ENCODE data around the gene ELP2. TPM values are rescaled to one million over a fixed set of nuclear protein-coding genes. Genes with fewer than 3 reads are reported as not detected.
A peak's percentile ranks its signal among the peaks of the same experiment; 100 is the strongest.

The ELP2 gene
- total RNA-seq, 1 donor from 2014 or later = 89.9 TPM

GRCh38 chr18:36155851-36156757, 26.4 kb downstream of the ELP2 start:
- no peak for DNase-seq (ENCODE audit: extremely low spot score, unreplicated experiment)
- Mint-ChIP-seq H3K4me3 (ENCODE audit: unreplicated experiment) (no peak overlapping the region), H3K9me3 (ENCODE audit: unreplicated experiment) (no peaks in the 10 kb centered on the region), H3K36me3 (ENCODE audit: unreplicated experiment) (peaks cover 63% of the 10 kb centered on the region), H3K27ac (ENCODE audit: unreplicated experiment) (peak overlapping the region; percentile 86), H3K4me1 (ENCODE audit: unreplicated experiment) (peaks cover 34% of the 10 kb centered on the region), H3K27me3 (ENCODE audit: unreplicated experiment) (no peaks in the 10 kb centered on the region)
- TF ChIP-seq, protein P1, sequence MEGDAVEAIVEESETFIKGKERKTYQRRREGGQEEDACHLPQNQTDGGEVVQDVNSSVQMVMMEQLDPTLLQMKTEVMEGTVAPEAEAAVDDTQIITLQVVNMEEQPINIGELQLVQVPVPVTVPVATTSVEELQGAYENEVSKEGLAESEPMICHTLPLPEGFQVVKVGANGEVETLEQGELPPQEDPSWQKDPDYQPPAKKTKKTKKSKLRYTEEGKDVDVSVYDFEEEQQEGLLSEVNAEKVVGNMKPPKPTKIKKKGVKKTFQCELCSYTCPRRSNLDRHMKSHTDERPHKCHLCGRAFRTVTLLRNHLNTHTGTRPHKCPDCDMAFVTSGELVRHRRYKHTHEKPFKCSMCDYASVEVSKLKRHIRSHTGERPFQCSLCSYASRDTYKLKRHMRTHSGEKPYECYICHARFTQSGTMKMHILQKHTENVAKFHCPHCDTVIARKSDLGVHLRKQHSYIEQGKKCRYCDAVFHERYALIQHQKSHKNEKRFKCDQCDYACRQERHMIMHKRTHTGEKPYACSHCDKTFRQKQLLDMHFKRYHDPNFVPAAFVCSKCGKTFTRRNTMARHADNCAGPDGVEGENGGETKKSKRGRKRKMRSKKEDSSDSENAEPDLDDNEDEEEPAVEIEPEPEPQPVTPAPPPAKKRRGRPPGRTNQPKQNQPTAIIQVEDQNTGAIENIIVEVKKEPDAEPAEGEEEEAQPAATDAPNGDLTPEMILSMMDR (IDR thresholded peaks at IDR 0.05) = no peak

- H3K4me1 Mint-ChIP-seq (ENCODE audit: unreplicated experiment) = peaks cover 32% of the 10 kb centered on the region
- H3K36me3 Mint-ChIP-seq (ENCODE audit: unreplicated experiment) = peaks cover 62% of the 10 kb centered on the region
Observed at GRCh38 chr18:36157441-36157840, 27.7 kb downstream of the ELP2 start.

DNA sequence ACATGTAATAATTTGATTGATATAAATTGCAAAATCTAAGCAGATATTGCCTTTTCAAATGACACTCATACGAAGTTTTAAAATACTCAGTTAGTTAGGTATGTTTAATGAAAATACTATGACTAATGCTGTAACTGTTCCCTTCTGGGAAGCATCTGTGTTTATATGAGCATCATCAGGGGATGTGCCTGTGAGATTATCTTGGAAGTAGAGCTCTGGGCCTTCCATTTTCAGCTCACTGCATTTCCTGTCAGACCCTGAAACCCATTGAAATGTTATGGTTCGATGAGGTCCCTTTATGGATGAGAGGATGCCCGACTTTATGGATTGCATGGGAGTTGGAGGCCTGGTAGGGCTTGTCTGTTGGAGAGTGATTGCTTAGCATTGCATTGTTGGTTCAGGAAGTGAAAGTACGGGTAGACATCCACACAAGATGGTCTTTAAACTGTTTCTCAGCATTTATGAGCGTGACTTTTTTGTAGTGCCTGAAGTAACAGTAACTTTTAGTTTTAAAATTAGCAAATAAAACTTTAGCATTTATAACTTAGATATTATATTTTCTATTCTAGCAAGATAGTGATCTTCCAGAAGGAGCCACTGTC, 28.7 kb downstream of the ELP2 start:
- Mint-ChIP-seq H3K4me3 (ENCODE audit: unreplicated experiment) (no peak overlapping the region), H3K4me1 (ENCODE audit: unreplicated experiment) (peaks cover 24% of the 10 kb centered on the region), H3K9me3 (ENCODE audit: unreplicated experiment) (no peaks in the 10 kb centered on the region), H3K27me3 (ENCODE audit: unreplicated experiment) (no peaks in the 10 kb centered on the region), H3K36me3 (ENCODE audit: unreplicated experiment) (peaks cover 53% of the 10 kb centered on the region), H3K27ac (ENCODE audit: unreplicated experiment) (peak overlapping the region; percentile 86)
- DNase-seq (ENCODE audit: extremely low spot score, unreplicated experiment) = no peak
- TF ChIP-seq, protein P1 (IDR thresholded peaks at IDR 0.05) = no peak

More at GRCh38 chr18:36157441-36157840, 27.7 kb downstream of the ELP2 start:
- H3K27me3 Mint-ChIP-seq (ENCODE audit: unreplicated experiment) = no peaks in the 10 kb centered on the region
- DNase-seq (ENCODE audit: extremely low spot score, unreplicated experiment) = no peak
- TF ChIP-seq, protein P1 (IDR thresholded peaks at IDR 0.05) = no peak
- no peaks in the 10 kb centered on the region for H3K9me3 Mint-ChIP-seq (ENCODE audit: unreplicated experiment)
- no peak overlapping the region for H3K4me3 Mint-ChIP-seq (ENCODE audit: unreplicated experiment)
- H3K27ac Mint-ChIP-seq (ENCODE audit: unreplicated experiment) = peak overlapping the region; percentile 86

DNA sequence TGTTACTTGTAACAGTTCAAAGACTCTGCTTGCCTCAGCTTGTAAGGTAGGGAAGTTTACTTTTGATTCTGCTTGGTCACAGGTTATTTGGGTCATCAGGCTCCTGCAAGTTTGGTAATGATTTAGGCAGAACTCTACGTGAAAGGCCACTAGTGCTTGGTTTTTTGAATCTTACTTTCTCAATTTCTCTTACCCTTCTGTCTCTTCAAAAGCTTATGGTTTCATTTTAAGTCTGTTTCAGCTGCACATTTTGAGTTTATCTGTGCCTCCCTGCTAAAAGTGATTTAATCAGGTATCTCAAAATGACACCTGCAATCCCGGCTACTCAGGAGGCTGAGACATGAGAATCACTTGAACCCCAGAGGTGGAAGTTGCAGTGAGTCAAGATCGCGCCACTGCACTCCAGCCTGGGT, 31.3 kb downstream of the ELP2 start:
- H3K4me3 Mint-ChIP-seq (ENCODE audit: unreplicated experiment) = no peak overlapping the region
- TF ChIP-seq, protein P1 (IDR thresholded peaks at IDR 0.05) = no peak
- DNase-seq (ENCODE audit: extremely low spot score, unreplicated experiment) = no peak
- peaks cover 22% of the 10 kb centered on the region for H3K4me1 Mint-ChIP-seq (ENCODE audit: unreplicated experiment)
- H3K27me3 Mint-ChIP-seq (ENCODE audit: unreplicated experiment) = no peaks in the 10 kb centered on the region
- no peak overlapping the region for H3K27ac Mint-ChIP-seq (ENCODE audit: unreplicated experiment)
- H3K9me3 Mint-ChIP-seq (ENCODE audit: unreplicated experiment) = no peaks in the 10 kb centered on the region
- peaks cover 60% of the 10 kb centered on the region for H3K36me3 Mint-ChIP-seq (ENCODE audit: unreplicated experiment)

- TF ChIP-seq, protein P1 (IDR thresholded peaks at IDR 0.05) = no peak
- Mint-ChIP-seq H3K4me3 (ENCODE audit: unreplicated experiment) (no peak overlapping the region), H3K9me3 (ENCODE audit: unreplicated experiment) (no peaks in the 10 kb centered on the region), H3K27ac (ENCODE audit: unreplicated experiment) (no peak overlapping the region), H3K4me1 (ENCODE audit: unreplicated experiment) (peaks cover 7% of the 10 kb centered on the region), H3K27me3 (ENCODE audit: unreplicated experiment) (no peaks in the 10 kb centered on the region), H3K36me3 (ENCODE audit: unreplicated experiment) (peaks cover 58% of the 10 kb centered on the region)
- DNase-seq (ENCODE audit: extremely low spot score, unreplicated experiment) = no peak
Observed at GRCh38 chr18:36162981-36163380, 33.3 kb downstream of the ELP2 start.
